Measurements from ENCODE around the gene SRPRB.

The SRPRB gene

DNA sequence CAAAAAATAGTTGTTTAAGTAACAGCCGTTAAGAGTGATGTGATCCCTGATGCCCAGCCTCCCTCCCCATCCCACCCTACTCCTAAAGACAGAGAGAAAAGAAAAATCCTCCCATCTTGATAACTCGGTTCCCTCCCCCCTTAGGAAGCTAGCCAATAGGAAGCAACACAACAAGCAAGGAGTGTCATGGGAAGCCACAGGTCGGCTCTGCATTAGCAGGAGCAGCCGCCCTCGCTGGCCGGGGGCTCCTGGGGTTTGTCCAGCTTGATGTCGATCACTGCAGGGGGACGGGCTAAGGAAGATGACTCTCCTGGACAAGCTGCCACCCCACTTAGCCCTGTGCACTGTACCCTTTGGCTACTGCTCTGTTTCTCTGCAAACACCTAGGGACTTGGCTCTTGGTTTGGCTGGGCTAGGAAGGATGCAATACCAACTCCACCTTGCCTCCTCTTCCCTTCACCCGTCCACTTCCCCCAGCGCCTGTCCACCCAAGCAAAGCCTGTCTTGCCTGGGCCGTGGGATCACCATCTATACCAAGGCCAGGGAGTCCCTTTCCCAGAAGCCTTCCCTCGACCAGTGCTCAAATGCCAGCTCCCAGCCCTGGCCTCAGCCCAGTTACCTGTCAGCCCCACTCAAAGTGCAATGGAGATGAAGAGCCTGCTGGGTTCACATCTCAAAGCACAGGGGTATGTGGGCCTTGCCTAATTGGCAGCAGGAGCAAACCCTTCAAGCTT lies 23.1 kb downstream of the SRPRB start:
- no peak for DNase-seq

DNA sequence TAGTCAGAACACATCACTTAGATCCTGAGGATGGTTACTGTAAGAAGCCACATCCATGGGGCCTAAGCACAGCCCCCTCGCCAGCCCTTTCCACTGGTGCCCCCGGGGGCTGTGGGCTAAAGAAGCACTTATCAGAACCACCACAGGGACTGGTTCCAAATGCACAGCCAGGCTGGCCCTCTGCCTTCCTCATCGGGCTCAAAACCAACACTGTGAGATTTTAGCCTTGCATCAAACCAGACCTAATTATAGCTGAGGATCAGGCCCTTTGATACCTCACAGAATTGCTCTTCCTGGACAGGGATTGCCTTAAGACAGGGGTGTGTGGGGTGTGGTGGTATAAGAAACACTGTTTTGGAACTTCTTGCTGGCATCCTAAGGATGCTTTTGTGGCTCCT lies 23.7 kb downstream of the SRPRB start:
- DNase-seq, result no peak

- DNase-seq, result no peak
Measured at GRCh38 chr3:133830071-133830470, 24.5 kb downstream of the SRPRB start.

- DNase-seq, result no peak
Measured at GRCh38 chr3:133831966-133832801, 26.6 kb downstream of the SRPRB start.

DNA sequence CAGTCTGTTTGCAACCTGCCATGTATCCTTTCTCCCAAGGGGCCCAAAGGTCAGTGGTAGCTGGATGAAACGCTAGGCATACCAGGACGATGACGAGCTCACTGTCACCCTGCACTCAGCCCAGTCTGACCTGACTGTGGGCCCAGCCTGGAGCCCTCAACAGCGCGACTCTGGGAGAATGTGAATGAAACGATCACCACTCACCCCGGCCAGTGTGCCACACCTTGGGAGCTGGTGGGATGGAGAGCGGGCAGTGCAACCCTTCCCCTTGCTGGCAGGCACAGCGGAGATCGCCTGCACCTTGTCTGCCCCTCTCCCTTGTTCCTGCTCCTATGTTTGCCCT lies 27.2 kb downstream of the SRPRB start:
- DNase-seq, result no peak

GRCh38 chr3:133833267-133833666 lies 27.7 kb downstream of the SRPRB start:
- no peak for DNase-seq

GRCh38 chr3:133833880-133834620 lies 28.4 kb downstream of the SRPRB start:
- no peak for DNase-seq

DNA sequence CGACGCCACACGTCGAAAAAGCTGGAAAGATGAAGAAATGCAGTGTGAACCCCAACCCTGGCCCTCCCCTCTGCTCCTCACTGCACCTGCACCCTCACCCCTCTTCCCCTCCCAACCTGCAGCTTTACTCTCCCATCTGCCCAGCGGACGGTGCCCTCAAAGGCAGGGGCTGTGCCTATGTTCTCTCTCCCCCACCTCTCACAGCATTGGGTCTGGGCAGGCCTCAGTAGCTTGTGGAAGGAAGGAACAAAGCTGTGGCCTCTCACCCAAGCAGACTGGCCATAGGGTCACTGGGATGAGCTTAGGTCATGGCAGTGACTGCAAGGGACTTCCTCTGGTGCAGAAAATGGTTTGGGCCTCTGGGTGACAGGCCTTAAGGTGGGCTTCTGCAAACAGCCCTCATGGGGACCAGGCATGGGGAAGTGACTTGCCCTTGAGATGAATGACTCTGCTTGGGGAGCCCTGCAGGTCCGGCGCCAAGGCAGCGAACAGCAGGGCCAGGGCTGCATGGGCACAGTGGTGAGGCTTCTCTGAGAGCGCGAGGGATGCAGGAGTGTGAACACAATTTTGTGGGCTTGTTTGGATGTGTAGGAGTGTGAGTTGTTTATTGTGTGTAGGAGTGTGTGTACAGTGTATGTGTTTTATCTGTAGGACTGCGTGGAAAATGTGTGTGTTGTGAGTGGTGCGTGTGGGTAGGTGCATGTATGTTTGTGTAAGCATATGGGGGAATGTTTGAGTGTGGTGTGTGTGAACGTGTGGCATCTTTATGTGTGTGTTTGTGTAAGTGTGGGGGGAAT lies 29.2 kb downstream of the SRPRB start:
- DNase-seq, result no peak

GRCh38 chr3:133835418-133835743 lies 29.8 kb downstream of the SRPRB start:
- DNase-seq, result no peak

DNA sequence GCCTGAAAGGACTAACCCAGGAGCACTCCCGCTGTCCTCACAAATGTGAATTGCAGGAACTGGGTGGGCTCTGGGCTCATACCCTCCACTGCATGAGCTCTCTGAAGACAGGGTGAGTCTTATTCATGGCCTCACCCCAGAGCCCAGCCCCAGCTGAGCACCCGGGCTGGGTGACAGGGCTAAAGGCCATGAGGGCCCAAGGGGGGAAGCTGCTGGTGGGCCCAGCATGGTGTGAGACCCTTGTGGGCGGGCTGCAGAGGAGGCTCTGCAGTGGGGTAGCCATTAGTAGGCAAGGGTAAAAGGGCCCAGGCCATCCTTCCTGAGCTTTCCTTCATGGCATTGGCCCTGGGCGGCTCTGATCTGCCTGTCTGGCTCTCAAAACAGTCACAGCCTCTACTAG lies 30.3 kb downstream of the SRPRB start:
- no peak for DNase-seq

- no peak for DNase-seq
Measured at GRCh38 chr3:133836497-133837158, 31.0 kb downstream of the SRPRB start.

DNA sequence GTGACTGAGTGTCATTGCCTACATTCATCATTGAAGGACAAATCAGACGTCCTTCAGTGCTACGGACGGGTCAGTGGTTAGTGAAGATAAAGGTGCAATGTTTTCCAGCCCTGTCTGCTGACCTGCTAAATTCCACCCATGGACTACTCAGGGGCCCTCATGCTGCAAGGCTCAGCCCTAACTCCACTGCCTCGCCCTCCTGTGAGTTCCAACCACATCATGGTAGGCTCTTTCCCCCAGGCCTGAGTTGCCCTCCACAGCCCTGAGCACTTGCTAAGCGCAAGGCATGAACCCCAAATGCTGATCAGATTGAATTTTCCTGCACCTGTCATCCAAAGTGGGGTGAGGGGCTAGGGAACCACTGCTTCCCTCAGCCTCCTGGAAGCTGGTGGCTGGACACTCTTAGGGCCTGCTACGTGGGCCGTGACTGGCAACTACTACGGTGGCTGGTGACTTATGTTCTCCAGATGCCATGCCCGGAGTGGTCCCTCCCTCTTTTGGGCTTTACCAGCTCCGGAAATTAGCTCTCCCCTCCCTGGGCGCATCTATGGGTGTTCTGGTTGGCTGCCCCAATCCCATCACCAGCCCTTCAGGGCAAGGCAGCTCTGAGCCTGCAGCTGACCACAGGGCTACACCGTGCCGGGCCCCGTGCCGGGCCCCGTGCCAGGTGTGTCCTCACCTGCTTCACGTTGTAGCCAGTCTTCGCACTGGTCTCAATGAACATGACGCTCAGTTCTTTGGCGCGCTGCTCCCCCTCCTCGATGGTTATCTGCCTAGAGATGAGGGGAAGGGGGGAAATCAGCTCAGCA lies 32.1 kb downstream of the SRPRB start:
- DNase-seq, result no peak

- DNase-seq, result no peak
Measured at GRCh38 chr3:133838296-133838789, 32.7 kb downstream of the SRPRB start.

DNA sequence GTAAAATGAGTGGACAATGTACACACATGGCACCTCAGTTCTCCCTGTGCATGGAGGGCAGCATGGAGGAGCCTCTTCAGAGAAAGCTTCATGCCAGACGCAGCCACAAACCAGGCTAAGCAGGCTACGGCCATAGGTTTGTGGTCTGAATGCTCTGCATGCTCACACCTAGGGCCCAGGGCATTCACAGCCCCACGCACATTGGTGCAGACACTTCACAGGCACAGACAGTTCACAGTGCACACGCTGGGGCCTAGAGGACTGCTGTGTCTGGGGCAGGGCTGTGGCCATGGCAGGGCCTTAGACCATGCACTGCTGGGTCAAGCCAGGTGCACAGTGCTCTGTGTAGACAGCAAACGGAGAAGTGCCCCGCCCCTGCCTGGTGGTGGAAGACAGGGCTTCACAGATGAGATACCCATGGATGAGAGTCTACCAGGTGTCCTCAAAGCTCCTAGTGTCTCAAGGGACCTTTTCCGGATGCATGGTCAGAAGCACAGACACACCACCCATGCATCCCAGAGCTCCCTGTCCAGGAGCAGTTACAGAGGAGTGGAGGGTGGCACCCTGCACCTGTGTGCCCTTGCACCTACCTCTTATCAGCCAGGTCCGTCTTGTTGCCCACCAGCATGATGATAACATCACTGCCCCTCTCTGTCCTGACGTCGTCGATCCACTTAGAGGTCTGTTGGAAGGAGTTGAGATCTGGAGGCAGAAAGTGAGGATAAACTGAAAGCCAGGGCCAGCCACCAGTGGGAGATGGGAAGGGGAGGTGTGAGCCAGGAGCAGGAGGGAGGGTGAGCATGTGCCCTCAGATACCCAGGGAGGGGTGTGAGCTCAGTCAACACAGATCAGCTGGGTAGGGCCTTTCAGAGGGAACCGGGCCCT lies 33.5 kb downstream of the SRPRB start:
- DNase-seq, result no peak

GRCh38 chr3:133840055-133840737 lies 34.6 kb downstream of the SRPRB start:
- DNase-seq, result no peak

DNA sequence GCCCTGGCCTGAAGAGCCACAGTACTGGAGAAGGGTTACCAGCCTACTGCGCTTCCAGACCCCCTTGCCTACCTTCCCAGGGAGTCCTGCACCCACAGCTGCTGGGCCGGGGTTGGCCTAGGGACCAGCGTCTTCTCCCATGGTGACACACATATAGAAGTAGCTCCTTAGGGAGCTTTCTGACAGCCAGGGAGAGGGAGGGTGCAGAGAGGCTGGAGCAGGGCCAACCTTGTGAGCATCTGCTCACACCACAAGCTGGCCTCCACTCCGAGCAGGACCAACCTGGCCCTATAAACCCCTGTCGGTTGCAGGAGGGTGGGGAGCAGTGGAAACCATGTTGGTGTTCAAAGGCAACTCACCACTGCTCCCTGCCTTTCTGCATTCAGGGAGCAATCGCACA lies 35.2 kb downstream of the SRPRB start:
- DNase-seq, result no peak

DNA sequence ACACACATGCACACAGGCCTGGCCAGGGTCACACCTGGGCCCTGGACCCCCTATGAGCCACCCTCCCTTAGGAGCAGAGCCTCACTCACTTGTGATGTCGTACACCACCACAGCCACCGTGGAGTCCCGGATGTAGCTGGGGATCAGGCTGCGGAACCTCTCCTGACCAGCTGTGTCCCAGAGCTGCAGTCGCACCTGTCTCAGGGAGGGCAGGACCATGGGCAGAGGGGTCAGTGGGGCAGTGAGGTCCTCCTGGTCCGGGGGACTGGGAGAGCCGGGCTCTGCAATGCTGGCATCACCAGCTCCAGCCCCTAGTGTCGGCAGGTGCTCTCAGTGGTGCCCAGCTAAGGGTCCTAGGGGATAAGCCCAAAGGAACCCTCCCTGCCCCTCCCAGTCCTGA lies 35.6 kb downstream of the SRPRB start:
- DNase-seq, result no peak

- DNase-seq, result no peak
Measured at GRCh38 chr3:133842158-133842557, 36.5 kb downstream of the SRPRB start.

DNA sequence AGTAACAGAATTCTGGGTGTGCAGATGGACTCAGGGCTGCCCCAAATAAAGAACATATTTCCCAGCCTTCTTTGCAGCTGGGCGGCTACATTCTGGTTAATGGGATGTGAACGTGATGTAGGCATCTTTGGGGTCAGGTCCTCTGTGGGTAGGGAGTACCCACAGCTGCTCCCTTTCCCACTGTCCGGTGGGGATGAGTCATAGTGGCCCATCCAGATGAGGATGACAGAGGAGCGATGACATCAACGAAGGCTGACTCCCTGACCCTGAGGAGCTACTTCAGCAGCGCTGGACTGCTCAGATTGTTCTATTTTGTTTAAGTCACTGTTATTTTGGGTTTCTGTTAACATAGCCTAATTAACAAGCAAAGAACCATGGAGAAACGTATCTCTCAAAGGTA lies 38.0 kb downstream of the SRPRB start:
- DNase-seq, result no peak

DNA sequence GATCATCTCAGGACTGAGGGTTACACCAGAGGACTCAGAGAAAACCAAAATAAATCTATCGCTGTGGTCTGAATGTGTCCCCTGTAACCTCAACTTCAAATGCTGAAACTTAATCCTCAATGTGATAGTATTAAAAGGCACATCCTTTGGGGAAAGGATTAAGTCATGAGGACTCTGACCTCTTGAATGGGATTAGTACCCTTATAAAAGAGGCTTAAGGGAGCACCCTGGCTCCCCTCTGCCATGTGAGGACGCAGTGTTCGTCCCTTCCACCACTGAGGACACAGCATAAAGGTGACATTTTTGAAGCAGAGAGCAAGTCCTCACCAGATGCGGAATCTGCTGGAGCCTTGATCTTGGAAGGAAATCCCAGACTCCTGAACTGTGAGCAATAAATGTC lies 39.5 kb downstream of the SRPRB start:
- DNase-seq, result no peak
